K562 (cell line): ENCODE data around the gene TSPAN13. TPM values are rescaled to one million over a fixed set of nuclear protein-coding genes. Genes with fewer than 3 reads are reported as not detected.

Experiments
- ARID3A ChIP-seq: IDR thresholded peaks from 2 replicates; pipeline ENCODE4 v1.6.1; 2012; ENCODE audit warnings: low read depth, low read length, improper control_type of control experiment, borderline replicate concordance
- CCAR2 ChIP-seq: fragments of 200-400 bp; formaldehyde crosslinking; IDR thresholded peaks from 2 replicates; pipeline ENCODE4 v1.6.1; 2017; ENCODE audit warnings: mild to moderate bottlenecking, low read depth, low read length
- GATA2 ChIP-seq: sonication (generic); formaldehyde crosslinking; IDR thresholded peaks from 2 replicates; pipeline ENCODE4 v1.4.0; 2020; ENCODE audit warnings: mild to moderate bottlenecking, missing genetic modification reagents
- HMG20A ChIP-seq: fragments of 450-650 bp; formaldehyde crosslinking; conservative IDR thresholded peaks from 2 replicates; pipeline ENCODE4 v1.4.0; 2020; ENCODE audit warnings: mild to moderate bottlenecking, mixed read lengths
- HMG20B ChIP-seq: fragments of 250-450 bp; sonication (Bioruptor Pico); IDR thresholded peaks from 2 replicates; pipeline ENCODE4 v1.5.0; 2021; ENCODE audit warnings: mild to moderate bottlenecking
- KDM1A ChIP-seq, 2 experiments: fragments of 450-650 bp; IDR thresholded peaks; 2 replicates each; pipeline ENCODE4 v1.6.1; 2016; ENCODE audit warnings: mild to moderate bottlenecking in 2 of 2
- KDM4B ChIP-seq, 2 experiments: fragments of 450-650 bp in 1 of 2; sonication (generic) in 1 of 2; IDR thresholded peaks; 2 replicates each; pipeline ENCODE4 v1.6.1; 2016 to 2017; ENCODE audit warnings: borderline replicate concordance in 2 of 2, antibody characterized with exemption in 1 of 2, low read depth in 1 of 2, mild to moderate bottlenecking in 1 of 2
- MBD2 ChIP-seq: sonication (generic); IDR thresholded peaks from 2 replicates; pipeline ENCODE4 v1.6.1; 2016; ENCODE audit warnings: low read depth, borderline replicate concordance
- PATZ1 ChIP-seq: fragments of 250-450 bp; sonication (Bioruptor Pico); IDR thresholded peaks from 2 replicates; pipeline ENCODE4 v1.5.0; 2020; ENCODE audit warnings: mild to moderate bottlenecking, borderline replicate concordance
- PPARD ChIP-seq: fragments of 250-450 bp; sonication (Bioruptor Pico); IDR thresholded peaks from 2 replicates; pipeline ENCODE4 v1.8.0; 2022; ENCODE audit warnings: inconsistent platforms, mild to moderate bottlenecking, moderate library complexity
- REST ChIP-seq, 2 experiments: fragments of 450-650 bp; formaldehyde crosslinking in 1 of 2; IDR thresholded peaks; 2 replicates each; pipeline versions ENCODE4 v1.4.0 to v1.6.1; 2014 to 2020; ENCODE audit warnings: mild to moderate bottlenecking in 2 of 2, borderline replicate concordance in 1 of 2, low read depth in 1 of 2
- SP1 ChIP-seq: sonication (generic); formaldehyde crosslinking; IDR thresholded peaks from 2 replicates; pipeline ENCODE4 v1.8.1; 2022; ENCODE audit warnings: mild to moderate bottlenecking, missing genetic modification reagents
- ZNF280A ChIP-seq: fragments of 450-650 bp; IDR thresholded peaks from 2 replicates; pipeline ENCODE4 v1.6.1; 2018; ENCODE audit warnings: mild to moderate bottlenecking, low read depth; ENCODE audit not compliant: partially characterized antibody
- polyA plus RNA-seq, 8 experiments: library from polyadenylated mRNA; depleted of rRNA in 4 of 8; stranded (reverse) in 5 of 8; unstranded in 3 of 8; fragments of >200 nt; fragmentation: Nextera tagmentation in 2 of 8; fragmentation: Illumina TruSeq in 1 of 8; extraction: Ambion mirVana in 2 of 8; extraction: Trizol in 1 of 8; gene quantifications; 2 replicates each; pipeline versions ENCODE4 v1.2.1 to v1.2.3, GENCODE V29; 2011 to 2014; ENCODE audit warnings: inconsistent platforms in 1 of 8, missing spikeins in 1 of 8
- total RNA-seq, 7 experiments: library from RNA; depleted of rRNA in 6 of 7; stranded (reverse); fragments of >200 nt in 6 of 7; fragmentation: Illumina TruSeq in 2 of 7; extraction: Trizol in 2 of 7; gene quantifications; 2 replicates each; pipeline versions ENCODE4 v1.2.1 to v1.2.3, GENCODE V29; 2011 to 2021; ENCODE audit warnings: low replicate concordance in 1 of 7

Gene TSPAN13
- total and polyA plus RNA-seq, 9 of the 15 experiments (the other 6 are each of a cell fraction or from before 2014, with no cell fraction given), result 7.8 to 46.3 (median 20.0) TPM

- TF ChIP-seq CCAR2, result no peak
- TF ChIP-seq KDM4B (IDR thresholded peaks at IDR 0.05; ENCODE audit: borderline replicate concordance in 2 of 2, low read depth in 1 of 2), result no peak
- TF ChIP-seq HMG20B (CRISPR knock-in tag), result no peak
- no peak for TF ChIP-seq HMG20A
- TF ChIP-seq SP1 (CRISPR knock-in tag), result peak; percentile 44; the same call in 1 of the 2 replicates
- peak; percentile 95 for TF ChIP-seq ARID3A
- TF ChIP-seq KDM1A (IDR thresholded peaks at IDR 0.05), result peak; percentile 93 to 95
- TF ChIP-seq PPARD, result no peak
- peak; percentile 82 for TF ChIP-seq GATA2 (CRISPR knock-in tag)
- TF ChIP-seq MBD2, result peak; percentile 83
- TF ChIP-seq REST (IDR thresholded peaks at IDR 0.05; ENCODE audit: borderline replicate concordance), result peak; percentile 25; the same call in 1 of the 2 replicates
- no peak for TF ChIP-seq REST (CRISPR knock-in tag; IDR thresholded peaks at IDR 0.05; ENCODE audit: low read depth)
- no peak for TF ChIP-seq ZNF280A
- TF ChIP-seq PATZ1 (CRISPR knock-in tag), result no peak
Measured at GRCh38 chr7:16739863-16740622, 13.5 kb upstream of the TSPAN13 start (continued).
